LHCN-M2 (cell line): ENCODE data around the gene EFHC1. TPM values are rescaled to one million over a fixed set of nuclear protein-coding genes. Genes with fewer than 3 reads are reported as not detected.
A peak's percentile ranks its signal among the peaks of the same experiment; 100 is the strongest.
"Not testable (repeated sequence)": the region's sequence is repeated elsewhere in the genome, so short reads cannot be mapped to it uniquely, and the experiment has no call there.

ENCODE experiments used
- DNase-seq: peaks from one replicate; pipeline ENCODE4 v3.0.0-alpha.2; 2012; ENCODE audit warnings: low read depth
- total RNA-seq: library from RNA; depleted of rRNA; stranded (reverse); fragments of >200 nt; gene quantifications from 2 replicates; pipeline ENCODE4 v1.2.3, GENCODE V29; 2014

The EFHC1 gene
- total RNA-seq, 1 experiment from 2014 or later, result 31.8 TPM

- DNase-seq, result not testable (repeated sequence)
These were observed 13.2 kb downstream of the EFHC1 start for GRCh38 chr6:52433294-52433693.

GRCh38 chr6:52435345-52435744, 15.2 kb downstream of the EFHC1 start:
- DNase-seq, result no peak

GRCh38 chr6:52438926-52439325, 18.8 kb downstream of the EFHC1 start:
- DNase-seq, result no peak

- peak; percentile 20 for DNase-seq
These were observed 34.4 kb downstream of the EFHC1 start for GRCh38 chr6:52454556-52454955.

GRCh38 chr6:52457096-52457495, 37.0 kb downstream of the EFHC1 start:
- no peak for DNase-seq

- DNase-seq, result not testable (repeated sequence)
These were observed 41.1 kb downstream of the EFHC1 start for GRCh38 chr6:52461194-52461593.

- DNase-seq, result no peak
These were observed 54.0 kb downstream of the EFHC1 start for GRCh38 chr6:52474173-52474572.

GRCh38 chr6:52475307-52475706, 55.2 kb downstream of the EFHC1 start:
- no peak for DNase-seq

GRCh38 chr6:52482903-52483670, 62.9 kb downstream of the EFHC1 start:
- DNase-seq, result no peak

GRCh38 chr6:52483671-52484003, 63.5 kb downstream of the EFHC1 start:
- DNase-seq, result no peak

- no peak for DNase-seq
These were observed 69.7 kb downstream of the EFHC1 start for GRCh38 chr6:52489881-52490280.

GRCh38 chr6:52491203-52492069, 71.3 kb downstream of the EFHC1 start:
- DNase-seq, result no peak

- DNase-seq, result no peak
These were observed 73.5 kb downstream of the EFHC1 start for GRCh38 chr6:52493669-52494068.

- DNase-seq, result no peak
These were observed 74.3 kb downstream of the EFHC1 start for GRCh38 chr6:52494298-52495072.

GRCh38 chr6:52495922-52496321, 75.8 kb downstream of the EFHC1 start:
- DNase-seq, result no peak

GRCh38 chr6:52496631-52497030, 76.5 kb downstream of the EFHC1 start:
- DNase-seq, result no peak

- no peak for DNase-seq
These were observed 77.7 kb downstream of the EFHC1 start for GRCh38 chr6:52497652-52498408.

GRCh38 chr6:52498538-52499017, 78.4 kb downstream of the EFHC1 start:
- no peak for DNase-seq

GRCh38 chr6:52499026-52499425, 78.9 kb downstream of the EFHC1 start:
- peak; percentile 55 for DNase-seq

- DNase-seq, result no peak
These were observed 79.6 kb downstream of the EFHC1 start for GRCh38 chr6:52499681-52500236.
